NCI-H345 treated with DMSO at 0.1 percent for 48 hours (cell line): ENCODE results near the gene SHD.
"Not testable (repeated sequence)": the region's sequence is repeated elsewhere in the genome, so short reads cannot be mapped to it uniquely, and the experiment has no call there.

Experiments
- DNase-seq: peaks from one replicate; lab custom pipeline; 2025; ENCODE audit not compliant: unreplicated experiment; lab: John Stamatoyannopoulos, UW

The SHD gene

DNA sequence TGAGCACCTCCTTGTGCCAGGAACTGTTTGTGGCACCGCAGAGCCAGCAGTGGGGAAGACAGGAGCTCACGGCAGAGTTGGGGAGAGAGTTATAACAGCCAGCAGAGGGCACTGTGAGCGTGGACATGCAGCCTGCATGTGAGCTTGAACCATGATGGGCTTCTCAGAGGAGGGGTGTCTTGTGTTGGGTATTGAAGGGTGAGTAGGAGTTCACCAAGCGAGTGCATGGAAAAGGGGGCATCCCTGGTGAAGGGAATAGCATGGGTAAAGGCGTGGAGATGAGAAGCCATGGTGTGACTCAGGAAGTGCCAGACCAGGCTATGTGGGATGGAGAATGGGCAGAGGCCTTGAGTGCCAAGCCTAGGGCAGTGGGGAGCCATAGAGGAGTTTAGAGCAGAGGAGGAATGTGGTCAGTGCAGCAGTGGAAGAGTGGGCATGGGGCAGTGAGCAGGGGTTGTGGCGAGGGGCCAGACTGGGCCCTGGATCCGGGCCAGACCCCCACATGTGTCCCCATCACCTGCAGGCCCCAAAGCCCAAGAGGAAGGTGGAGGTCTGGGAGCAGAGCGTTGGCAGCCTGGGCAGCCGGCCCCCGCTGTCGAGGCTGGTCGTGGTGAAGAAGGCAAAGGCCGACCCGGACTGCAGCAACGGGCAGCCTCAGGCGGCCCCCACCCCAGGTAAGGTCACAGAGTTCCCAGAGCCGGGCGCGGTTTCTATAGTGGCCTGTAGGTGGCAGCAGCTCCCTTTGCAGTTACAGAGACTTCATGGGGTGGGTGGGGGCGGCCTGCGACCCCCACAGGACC is 11.8 kb upstream of the SHD start:
- DNase-seq, result no peak

- DNase-seq, result no peak
Observed at GRCh38 chr19:4267901-4268815, 10.9 kb upstream of the SHD start.

- DNase-seq, result no peak
Observed at GRCh38 chr19:4268816-4269430, 10.1 kb upstream of the SHD start.

DNA sequence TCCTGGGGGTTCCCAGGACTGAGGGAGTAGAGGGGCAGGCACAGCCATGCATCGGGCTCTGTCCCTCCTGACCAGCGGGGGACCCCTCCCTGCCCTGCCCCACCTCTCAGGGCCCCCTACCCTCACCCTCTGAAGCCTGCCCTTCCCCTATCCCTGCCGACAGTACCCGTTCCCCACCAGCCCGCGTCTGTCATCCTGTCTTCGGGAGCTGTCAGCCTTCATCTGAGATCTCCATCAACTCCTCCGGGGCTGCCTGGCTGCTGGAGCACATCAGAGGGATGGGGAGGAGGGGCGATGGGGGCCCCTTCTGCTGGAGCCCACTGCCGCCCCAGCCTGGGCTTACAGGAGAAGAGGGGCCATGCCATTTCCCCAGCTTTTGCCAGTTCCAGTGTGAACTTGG is 6.2 kb upstream of the SHD start:
- DNase-seq, result no peak

GRCh38 chr19:4274321-4274686 is 4.8 kb upstream of the SHD start:
- not testable (repeated sequence) for DNase-seq

DNA sequence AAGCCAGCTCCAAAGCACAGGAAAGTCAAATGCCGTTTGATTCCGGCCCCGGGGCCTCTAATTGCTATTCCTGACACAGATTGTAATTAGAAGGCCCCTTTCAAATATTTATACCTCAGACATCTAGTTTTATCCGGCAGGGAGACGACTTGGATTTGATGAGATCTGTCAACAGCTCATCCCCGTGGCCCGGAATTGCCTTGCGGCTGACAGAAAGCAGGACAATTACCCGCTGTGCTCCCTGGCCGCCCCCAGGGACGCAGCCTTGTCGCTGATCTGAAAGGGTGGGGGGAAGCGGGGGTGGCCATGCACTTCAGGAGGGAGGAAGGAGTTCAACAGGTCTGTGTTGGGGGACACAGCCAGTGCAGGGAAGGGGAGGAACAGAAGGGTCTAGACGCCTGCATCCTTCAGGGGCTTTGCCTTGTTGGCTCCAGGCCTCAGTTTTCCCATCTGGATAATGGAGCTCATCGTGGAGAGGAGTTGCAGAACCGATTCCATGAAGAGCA is 1.8 kb upstream of the SHD start:
- no peak for DNase-seq

DNA sequence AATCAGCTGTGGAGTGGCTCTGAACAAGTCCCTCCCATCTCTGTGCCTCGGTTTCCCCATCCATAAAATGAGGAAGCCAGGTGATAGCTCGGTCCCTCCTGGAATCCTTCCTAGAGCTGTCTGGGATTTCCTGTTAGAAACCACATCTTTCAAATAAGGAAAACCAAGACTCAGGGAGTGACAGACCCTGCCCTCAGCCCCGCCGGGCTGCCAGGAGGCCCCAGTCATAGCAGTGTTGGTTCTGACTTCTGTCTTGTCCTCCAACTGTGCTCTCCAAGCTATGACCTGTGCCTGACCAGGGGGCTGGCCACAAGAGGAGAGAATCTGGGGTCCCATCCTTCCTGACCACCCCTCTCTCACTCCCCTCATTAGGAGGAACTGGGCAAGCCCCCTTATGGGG is 1.1 kb upstream of the SHD start:
- DNase-seq, result no peak

DNA sequence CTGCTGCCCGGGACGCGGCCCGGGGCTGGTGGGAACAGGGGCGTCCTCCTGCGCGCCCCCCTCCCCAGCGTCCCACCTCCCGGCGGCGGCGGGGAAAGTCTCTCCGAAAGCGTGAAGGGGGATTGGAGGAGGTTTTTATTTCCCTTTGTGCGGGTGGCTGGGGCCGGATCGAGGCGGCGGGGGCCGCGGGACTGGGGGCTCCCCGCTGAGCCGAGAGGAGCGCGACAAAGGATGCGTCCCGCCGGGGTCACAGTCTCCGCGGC is 132 bp downstream of the SHD start:
- DNase-seq, result no peak

GRCh38 chr19:4279530-4280422 is 710 bp downstream of the SHD start:
- DNase-seq, result no peak

- no peak for DNase-seq
Observed at GRCh38 chr19:4284176-4284958, 5.3 kb downstream of the SHD start.

GRCh38 chr19:4284974-4285373 is 5.9 kb downstream of the SHD start:
- no peak for DNase-seq

DNA sequence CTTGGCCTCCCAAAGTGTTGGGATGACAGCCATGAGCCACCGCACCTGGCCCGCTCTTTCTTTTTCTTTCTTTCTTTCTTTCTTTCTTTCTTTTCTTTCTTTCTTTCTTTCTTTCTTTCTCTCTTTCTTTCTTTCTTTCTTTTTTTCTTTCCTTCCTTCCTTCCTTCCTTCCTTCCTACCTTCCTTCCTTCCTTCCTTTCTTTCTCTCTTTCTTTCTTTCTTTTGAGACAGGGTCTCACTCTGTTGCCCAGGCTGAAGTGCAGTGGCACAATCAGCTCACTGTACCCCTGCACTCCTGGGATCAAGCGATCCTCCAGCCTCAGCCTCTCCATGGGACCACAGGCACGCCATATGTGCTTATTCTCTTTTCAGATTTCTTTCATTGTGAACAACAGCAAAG is 7.1 kb downstream of the SHD start:
- DNase-seq, result not testable (repeated sequence)

GRCh38 chr19:4288091-4288777 is 9.2 kb downstream of the SHD start:
- DNase-seq, result no peak

GRCh38 chr19:4291184-4291732 is 12.2 kb downstream of the SHD start:
- DNase-seq, result no peak

GRCh38 chr19:4292515-4292914 is 13.4 kb downstream of the SHD start:
- DNase-seq, result no peak

DNA sequence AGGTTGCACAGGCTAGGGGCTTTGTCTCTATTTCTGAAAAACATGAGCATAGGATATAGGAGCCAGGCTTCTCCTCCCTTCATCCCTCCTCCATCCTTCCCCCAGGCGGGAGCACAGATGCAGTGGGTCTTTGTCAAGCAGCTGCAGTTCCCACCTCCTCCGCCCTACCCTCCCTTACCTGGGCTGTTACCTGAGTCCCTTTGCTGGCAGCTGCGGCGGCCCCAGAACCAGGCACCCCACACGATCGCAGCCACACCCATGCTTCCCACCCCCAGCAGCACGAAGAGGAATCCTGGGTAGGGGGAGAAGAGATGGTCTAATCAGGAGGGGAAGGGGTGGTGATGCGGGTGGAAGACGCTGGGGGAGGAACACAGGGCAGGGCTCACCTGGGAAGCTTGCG is 15.3 kb downstream of the SHD start:
- DNase-seq, result no peak

DNA sequence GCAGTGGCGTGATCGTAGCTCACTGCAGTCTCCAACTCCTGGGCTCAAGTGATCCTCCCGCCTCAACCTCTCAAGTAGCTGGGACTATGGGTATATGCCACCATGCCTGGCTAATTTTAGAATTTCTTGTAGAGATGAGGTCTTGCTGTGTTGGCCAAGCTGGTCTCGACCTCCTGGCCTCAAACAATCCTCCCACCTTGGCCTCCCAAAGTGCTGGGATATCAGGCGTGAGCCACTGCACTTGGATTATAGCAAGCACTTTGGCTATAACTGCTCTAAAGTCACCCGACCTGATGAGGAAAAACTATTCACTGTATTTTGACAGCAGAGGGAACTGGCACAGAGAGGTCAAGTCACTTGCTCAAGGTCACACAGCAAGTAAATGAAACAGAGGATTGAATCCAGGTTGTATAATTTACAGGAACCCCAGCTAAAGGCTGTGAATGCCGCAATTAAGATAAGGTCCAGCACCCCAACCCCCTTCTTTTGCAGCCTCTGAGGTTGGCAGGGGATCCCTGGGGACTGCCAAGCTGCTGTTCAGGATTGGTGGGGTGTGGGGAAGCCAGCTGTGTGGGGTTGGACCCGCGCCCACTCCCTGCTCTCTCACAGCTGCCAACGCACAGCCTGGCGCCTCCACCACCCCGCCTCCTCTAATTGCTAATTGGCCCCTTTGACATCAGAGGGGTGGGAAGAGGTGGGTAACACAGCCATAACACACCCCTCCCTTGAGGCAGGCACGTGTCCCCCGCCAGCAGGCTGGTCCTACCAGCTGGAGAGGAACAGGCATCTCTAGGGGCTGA is 17.1 kb downstream of the SHD start:
- DNase-seq, result peak; percentile 33
